ENCODE data around the gene REG3A. TPM values are rescaled to one million over a fixed set of nuclear protein-coding genes. Genes with fewer than 3 reads are reported as not detected.

The REG3A gene
- total and polyA plus RNA-seq, 7 donors: 0.53 TPM; not detected in 6

DNA sequence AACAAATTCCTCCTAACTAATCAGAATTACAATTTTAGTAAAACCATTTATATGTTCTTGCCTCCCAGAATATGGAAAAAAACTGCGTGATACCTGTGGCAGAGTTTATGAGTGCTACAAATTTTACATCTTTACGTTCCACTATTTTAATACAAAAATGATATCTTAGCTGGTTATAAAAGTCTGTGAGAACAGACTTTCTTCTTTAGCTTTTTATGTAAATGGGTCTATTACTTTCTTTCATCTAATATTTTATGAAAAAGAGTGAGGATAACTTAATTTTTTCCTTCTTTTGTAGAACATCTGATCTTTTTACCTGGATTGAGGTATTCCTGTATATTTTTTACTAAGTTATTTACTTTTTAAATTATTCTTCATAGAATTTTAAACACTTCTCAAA, 22.1 kb upstream of the REG3A start:
- intact Hi-C loops (cut with DNase I): no loop called here
- TF ChIP-seq, protein P1, sequence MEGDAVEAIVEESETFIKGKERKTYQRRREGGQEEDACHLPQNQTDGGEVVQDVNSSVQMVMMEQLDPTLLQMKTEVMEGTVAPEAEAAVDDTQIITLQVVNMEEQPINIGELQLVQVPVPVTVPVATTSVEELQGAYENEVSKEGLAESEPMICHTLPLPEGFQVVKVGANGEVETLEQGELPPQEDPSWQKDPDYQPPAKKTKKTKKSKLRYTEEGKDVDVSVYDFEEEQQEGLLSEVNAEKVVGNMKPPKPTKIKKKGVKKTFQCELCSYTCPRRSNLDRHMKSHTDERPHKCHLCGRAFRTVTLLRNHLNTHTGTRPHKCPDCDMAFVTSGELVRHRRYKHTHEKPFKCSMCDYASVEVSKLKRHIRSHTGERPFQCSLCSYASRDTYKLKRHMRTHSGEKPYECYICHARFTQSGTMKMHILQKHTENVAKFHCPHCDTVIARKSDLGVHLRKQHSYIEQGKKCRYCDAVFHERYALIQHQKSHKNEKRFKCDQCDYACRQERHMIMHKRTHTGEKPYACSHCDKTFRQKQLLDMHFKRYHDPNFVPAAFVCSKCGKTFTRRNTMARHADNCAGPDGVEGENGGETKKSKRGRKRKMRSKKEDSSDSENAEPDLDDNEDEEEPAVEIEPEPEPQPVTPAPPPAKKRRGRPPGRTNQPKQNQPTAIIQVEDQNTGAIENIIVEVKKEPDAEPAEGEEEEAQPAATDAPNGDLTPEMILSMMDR (IDR thresholded peaks at IDR 0.05): no peak
- no peaks in the 10 kb centered on the region for H3K27me3 ChIP-seq (ENCODE audit: insufficient read depth in 3 of 3, low read length in 2 of 3)
- H3K9me3 ChIP-seq: peaks cover 5% of the 10 kb centered on the region
- 84 to 90% (median 87%) methylated on average over 2 of the region's 2 CpGs for WGBS, 3 donors
- no peaks in the 10 kb centered on the region for H3K4me1 ChIP-seq
- DNase-seq (no peak), ATAC-seq (no peak)
- no peaks in the 10 kb centered on the region for H3K36me3 ChIP-seq (ENCODE audit: insufficient read depth in 1 of 2, low read depth in 1 of 2)
- H3K4me3 ChIP-seq: no peak overlapping the region
- H3K27ac ChIP-seq: no peak overlapping the region

DNA sequence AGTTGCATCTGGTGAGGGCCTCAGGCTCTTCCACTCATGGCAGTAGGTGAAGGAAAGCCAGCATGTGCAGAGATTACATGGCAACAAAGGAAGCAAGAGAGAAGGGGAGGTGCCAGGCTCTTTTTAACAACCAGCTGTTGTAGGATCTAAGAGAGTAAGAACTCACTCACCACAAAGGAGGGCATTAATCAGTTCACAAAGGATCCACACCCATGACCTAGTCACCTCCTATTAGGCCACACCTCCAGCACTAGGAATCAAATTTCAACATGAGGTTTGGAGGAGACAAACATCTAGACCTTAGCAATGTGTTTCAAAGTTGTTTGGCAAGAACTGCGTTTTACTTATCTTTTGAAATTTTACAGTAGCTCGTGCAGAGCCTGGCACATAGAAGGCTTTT, 20.5 kb upstream of the REG3A start:
- Histone ChIP-seq H3K4me1 (no peaks in the 10 kb centered on the region), H3K9me3 (peaks cover 5% of the 10 kb centered on the region), H3K36me3 (ENCODE audit: insufficient read depth in 1 of 2, low read depth in 1 of 2) (no peaks in the 10 kb centered on the region), H3K27ac (no peak overlapping the region), H3K4me3 (no peak overlapping the region), H3K27me3 (ENCODE audit: insufficient read depth in 3 of 3, low read length in 2 of 3) (no peaks in the 10 kb centered on the region)
- intact Hi-C loops (cut with DNase I): no loop called here
- WGBS, 3 donors: 83 to 84% (median 83%) methylated on average over 2 of the region's 2 CpGs
- TF ChIP-seq, protein P1 (IDR thresholded peaks at IDR 0.05): no peak
- DNase-seq (no peak), ATAC-seq (no peak)

DNA sequence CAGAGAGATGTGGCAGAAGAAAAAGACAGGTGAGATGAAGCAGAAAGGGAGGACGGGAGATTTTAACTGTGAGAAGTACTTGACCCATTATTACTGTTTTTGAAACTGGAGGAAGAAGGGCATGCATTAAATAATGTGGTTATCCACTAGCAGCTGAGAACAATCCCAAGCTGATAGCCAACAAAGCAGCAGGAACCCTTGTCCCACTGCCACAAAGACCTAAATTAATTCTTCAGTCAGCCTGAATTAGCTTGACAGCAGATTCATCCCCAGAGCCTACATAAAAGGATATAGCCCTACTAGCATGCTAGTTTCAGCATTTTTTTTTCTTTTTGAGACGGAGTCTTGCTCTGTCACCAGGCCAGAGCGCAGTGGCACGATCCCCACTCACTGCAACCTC, 19.5 kb upstream of the REG3A start:
- H3K27ac ChIP-seq: no peak overlapping the region
- DNase-seq: no peak
- 59 to 76% (median 76%) methylated on average over 4 of the region's 4 CpGs for WGBS, 3 donors
- H3K4me1 ChIP-seq: no peaks in the 10 kb centered on the region
- H3K4me3 ChIP-seq: no peak overlapping the region
- no peaks in the 10 kb centered on the region for H3K36me3 ChIP-seq (ENCODE audit: insufficient read depth in 1 of 2, low read depth in 1 of 2)
- intact Hi-C loops (cut with DNase I): no loop called here
- H3K9me3 ChIP-seq: peaks cover 5% of the 10 kb centered on the region
- TF ChIP-seq, protein P1 (IDR thresholded peaks at IDR 0.05): no peak
- H3K27me3 ChIP-seq (ENCODE audit: insufficient read depth in 3 of 3, low read length in 2 of 3): no peaks in the 10 kb centered on the region
- no peak for ATAC-seq

DNA sequence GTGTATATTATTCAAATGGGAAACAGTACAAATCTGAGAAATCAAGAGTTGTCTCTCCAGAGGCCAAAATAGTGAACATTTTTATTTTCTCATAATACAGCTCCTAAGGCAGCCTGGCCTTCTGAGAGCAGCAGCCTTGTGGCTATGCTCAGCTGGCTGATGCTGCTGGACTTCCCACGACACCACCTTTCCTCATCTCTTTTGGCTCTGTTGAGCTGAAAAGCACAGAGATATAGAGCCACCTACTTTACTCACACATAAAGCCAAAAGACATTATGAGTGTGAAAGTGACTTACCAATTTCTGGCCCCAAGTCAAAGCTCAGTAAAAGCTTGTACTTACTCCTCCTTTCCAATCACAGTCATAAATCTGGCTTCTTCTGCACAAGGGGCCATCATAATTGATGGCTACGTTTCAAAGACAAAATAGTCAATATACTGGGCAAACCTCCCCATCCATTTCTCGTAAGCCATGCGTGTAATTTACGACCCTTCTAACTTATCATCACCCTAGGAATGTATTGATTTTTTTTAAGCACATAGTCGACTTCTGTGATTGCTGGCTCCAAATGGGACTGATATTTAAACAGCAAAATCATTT, 18.6 kb upstream of the REG3A start:
- 40 to 45% (median 43%) methylated on average over 6 of the region's 6 CpGs for WGBS, 3 donors
- Histone ChIP-seq H3K4me1 (no peaks in the 10 kb centered on the region), H3K36me3 (ENCODE audit: insufficient read depth in 1 of 2, low read depth in 1 of 2) (no peaks in the 10 kb centered on the region), H3K9me3 (peaks cover 4% of the 10 kb centered on the region), H3K27me3 (ENCODE audit: insufficient read depth in 3 of 3, low read length in 2 of 3) (no peaks in the 10 kb centered on the region), H3K27ac (no peak overlapping the region), H3K4me3 (no peak overlapping the region)
- no peak for DNase-seq
- ATAC-seq: no peak
- intact Hi-C loops (cut with DNase I): no loop called here
- TF ChIP-seq, protein P1 (IDR thresholded peaks at IDR 0.05): no peak

DNA sequence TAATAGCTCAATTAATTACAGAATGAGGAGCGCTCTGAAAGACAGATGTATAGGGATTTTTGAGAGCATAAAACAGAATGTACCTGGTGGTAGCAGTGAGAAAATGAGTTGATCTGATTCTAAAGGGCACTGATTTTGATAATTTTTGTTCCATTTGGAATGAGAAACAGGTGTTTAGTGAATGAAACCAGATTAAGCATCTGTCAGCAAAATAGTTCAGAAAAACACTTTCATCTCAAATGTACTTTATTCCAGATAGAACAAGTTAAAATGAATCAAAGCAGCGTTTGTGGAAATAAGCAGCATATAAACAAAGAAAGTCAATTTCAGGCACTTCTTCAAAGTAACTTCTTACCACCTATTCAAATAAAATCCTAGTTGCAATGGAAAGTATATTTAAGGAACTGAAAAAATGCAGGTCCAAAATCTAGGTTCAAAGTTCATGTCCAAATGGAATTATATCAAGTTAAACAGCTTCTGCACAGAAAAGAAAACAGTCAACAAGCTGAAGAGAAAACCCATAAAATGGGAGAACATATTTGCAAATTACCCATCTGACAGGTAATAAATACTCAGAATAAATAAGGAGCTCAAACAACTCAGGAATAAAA, 11.9 kb upstream of the REG3A start:
- Histone ChIP-seq H3K36me3 (ENCODE audit: insufficient read depth in 1 of 2, low read depth in 1 of 2) (no peaks in the 10 kb centered on the region), H3K4me1 (no peaks in the 10 kb centered on the region), H3K4me3 (no peak overlapping the region), H3K9me3 (no peaks in the 10 kb centered on the region), H3K27me3 (ENCODE audit: insufficient read depth in 3 of 3, low read length in 2 of 3) (no peaks in the 10 kb centered on the region), H3K27ac (no peak overlapping the region)
- DNase-seq (no peak), ATAC-seq (no peak)
- TF ChIP-seq, protein P1 (IDR thresholded peaks at IDR 0.05): no peak
- intact Hi-C loops (cut with DNase I): no loop called here
- 77 to 88% (median 85%) methylated on average over 2 of the region's 2 CpGs for WGBS, 3 donors
